GM18858 (cell line): ENCODE measurements around the gene SPAG5.

ENCODE experiments used
- ATAC-seq: cut with Tn5 transposase; IDR thresholded peaks from one replicate; pipeline ENCODE4 v1.9.1; 2021; ENCODE audit not compliant: unreplicated experiment

Gene SPAG5

GRCh38 chr17:28572259-28573039 lies 26.4 kb downstream of the SPAG5 start:
- no peak for ATAC-seq

- peak; percentile 62 for ATAC-seq
Observed at GRCh38 chr17:28571361-28572122, 27.3 kb downstream of the SPAG5 start, which contains the start of gene PIGS. TSS of gene PIGS (minus strand) at chr17:28571524. CDS start at chr17:28571496, 28 bp downstream.

GRCh38 chr17:28570716-28571360 lies 28.0 kb downstream of the SPAG5 start:
- ATAC-seq, result no peak

- ATAC-seq, result no peak
Observed at GRCh38 chr17:28569446-28569845, 29.4 kb downstream of the SPAG5 start.

GRCh38 chr17:28567604-28568003 lies 31.2 kb downstream of the SPAG5 start:
- peak; percentile 50 for ATAC-seq

- ATAC-seq, result no peak
Observed at GRCh38 chr17:28563475-28563874, 35.4 kb downstream of the SPAG5 start.

GRCh38 chr17:28555022-28555421 lies 43.8 kb downstream of the SPAG5 start:
- ATAC-seq, result no peak

- ATAC-seq, result no peak
Observed at GRCh38 chr17:28554565-28554964, 44.3 kb downstream of the SPAG5 start.

- no peak for ATAC-seq
Observed at GRCh38 chr17:28553000-28553505, 45.8 kb downstream of the SPAG5 start.

GRCh38 chr17:28552176-28552999 lies 46.4 kb downstream of the SPAG5 start, which contains the start of gene UNC119:
TSS of gene UNC119 (minus strand) at chr17:28552624. CDS start at chr17:28552557, 67 bp downstream.
- no peak for ATAC-seq

- ATAC-seq, result no peak
Observed at GRCh38 chr17:28551421-28552175, 47.2 kb downstream of the SPAG5 start.

- no peak for ATAC-seq
Observed at GRCh38 chr17:28550858-28551257, 48.0 kb downstream of the SPAG5 start.

GRCh38 chr17:28549236-28550132 lies 49.3 kb downstream of the SPAG5 start:
- no peak for ATAC-seq

GRCh38 chr17:28548417-28549130 lies 50.3 kb downstream of the SPAG5 start:
- no peak for ATAC-seq

- ATAC-seq, result no peak
Observed at GRCh38 chr17:28547623-28548416, 51.0 kb downstream of the SPAG5 start.

GRCh38 chr17:28547096-28547622 lies 51.7 kb downstream of the SPAG5 start:
- no peak for ATAC-seq

GRCh38 chr17:28545787-28546415 lies 52.9 kb downstream of the SPAG5 start:
- ATAC-seq, result no peak
